ENCODE data around the gene PRKCE.
"Not testable (repeated sequence)": the region's sequence is repeated elsewhere in the genome, so short reads cannot be mapped to it uniquely, and the experiment has no call there.

The PRKCE gene

DNA sequence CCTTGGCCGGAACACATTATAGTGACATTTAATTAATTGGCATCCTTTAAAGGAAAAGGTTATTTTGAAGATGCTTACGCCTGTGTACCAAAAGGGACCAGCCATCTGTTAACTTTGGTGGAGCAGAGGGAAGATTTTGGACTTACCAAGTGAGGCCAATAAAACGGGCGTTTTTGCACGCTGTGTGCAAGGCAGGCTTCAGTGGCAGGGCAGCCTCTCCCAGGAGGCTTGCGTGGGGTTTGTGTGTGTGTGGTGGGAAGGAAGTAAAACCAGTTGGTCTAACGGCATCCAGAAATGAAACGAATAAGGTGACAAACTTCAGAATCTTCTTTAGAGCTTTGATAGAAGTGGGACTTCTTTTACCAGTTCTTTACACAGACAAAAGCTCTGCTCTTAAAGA is 191.7 kb downstream of the PRKCE start:
- peak in 2 of 3 donors; percentile 41 to 43 for DNase-seq

DNA sequence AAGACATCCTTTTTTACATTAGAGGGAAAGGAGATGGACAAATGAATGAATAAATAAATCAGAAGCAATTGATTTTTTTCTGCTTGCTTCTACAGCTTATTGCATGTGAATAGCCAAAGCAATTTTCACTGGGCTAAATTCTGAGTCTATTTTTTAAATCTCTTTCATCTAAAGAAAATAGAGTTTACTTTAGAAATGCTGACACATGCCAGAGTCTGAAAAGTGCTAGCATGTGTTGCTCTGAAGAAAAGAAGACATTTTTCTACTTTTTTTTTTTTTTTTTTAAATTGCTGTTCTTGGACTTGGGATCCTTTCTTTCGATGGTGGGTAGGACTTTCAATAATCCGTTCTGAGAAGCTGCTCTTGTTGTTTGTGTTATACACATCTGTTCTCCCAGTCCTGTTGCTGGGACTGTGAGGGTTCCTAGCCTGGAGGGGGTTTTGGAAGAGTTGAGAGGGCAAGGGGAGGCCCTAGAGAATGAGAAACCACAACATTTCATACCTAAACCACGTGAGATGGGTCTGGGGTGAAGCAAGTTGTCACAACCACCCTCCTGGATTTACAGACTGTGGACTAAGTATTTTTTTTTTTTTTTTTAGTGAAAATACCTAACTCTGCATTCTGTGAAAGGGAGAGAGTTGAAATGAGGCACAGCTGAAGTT is 193.5 kb downstream of the PRKCE start:
- no peak for DNase-seq

DNA sequence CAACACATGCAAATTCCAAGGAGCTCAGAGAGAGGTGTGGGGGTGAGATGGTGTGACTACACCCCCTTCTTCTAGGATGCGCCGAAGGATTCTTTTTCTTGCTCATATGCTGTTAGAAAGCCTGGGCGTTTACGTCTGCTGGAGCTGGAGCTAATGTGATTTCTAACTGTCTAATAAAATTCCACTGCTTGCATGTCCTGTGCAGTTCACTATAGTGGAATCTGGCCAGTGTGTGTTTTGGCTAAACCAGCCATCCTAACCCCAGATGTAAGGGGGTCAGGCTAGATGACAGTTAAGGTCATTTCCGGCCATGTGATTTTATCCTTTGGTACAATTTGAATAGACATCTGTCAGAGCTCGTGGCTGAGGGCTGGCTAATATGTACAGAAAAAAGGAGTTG is 194.1 kb downstream of the PRKCE start:
- no peak for DNase-seq

DNA sequence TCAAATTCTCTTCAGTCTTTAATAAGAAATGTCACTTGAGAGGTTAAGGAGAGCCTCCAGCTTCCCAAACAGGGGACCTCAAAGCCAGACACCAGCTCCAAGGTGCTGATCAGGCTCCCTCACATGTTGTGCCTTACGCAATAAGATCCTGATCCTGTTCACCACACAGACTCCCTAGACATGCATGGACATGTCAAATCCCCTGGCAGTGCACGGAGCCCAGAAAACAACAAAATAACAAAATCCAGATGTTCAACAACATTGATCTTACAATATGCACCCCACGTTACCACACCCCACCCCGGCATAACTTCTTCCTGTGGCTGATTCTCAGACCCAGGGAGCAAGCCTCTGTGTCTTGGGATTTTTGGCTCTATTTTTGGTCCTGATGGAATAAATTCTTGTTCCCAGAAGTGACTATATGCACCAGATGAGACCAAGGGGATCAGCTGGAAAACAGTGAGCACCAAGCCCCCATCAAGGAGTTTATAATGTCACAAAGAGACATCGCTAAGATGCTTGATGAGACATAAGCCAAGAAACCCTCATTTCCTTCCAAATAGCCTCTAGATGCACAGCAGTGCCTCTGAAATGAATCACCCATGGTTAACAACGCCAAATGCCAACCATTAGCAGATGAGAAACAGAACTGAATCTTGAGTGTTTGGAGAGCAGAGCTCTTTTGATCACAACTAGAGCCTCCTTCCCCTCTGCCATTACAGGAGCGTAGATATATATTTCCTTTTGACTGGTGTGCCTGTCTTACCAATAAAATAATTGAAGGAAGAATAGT is 198.2 kb downstream of the PRKCE start:
- peak in 1 of 3 donors; percentile 27 for DNase-seq

DNA sequence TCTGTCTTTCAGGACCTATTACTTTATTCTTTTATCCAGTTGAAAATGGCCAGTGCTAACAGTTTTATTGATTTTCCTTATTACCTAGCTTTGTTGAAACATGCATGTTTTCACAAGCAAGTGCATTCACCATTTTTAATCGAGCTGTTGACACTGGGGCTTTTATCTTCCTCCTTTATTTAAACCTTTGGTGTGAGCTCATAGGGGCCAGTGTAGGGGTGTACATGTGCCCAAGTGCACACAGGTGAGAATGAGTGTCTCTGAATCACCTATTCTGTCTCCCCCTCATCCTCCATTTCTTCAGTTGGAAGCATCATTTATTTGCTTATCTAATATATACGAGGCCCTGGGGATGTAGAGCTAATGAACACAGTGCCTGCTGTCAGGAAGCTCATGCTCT is 199.1 kb downstream of the PRKCE start:
- no peak for DNase-seq

DNA sequence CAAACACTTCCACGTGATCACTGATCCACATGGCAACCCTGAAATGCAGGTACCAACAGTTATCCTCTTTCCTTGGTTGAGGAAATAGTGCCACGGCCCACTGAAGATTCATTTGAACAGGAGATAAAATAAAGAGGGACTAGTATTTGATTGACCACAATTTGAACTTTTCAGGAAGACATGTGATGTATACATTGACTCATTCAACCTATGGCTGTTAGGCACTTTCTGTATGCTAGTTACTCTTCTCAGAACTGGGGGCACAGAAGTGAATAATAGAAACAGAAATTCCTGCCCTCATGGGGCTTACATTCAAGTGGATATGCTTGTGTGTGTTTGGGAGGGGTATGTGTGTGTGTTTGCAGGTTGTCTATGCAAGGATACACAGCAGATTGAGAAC is 199.6 kb downstream of the PRKCE start:
- no peak for DNase-seq

DNA sequence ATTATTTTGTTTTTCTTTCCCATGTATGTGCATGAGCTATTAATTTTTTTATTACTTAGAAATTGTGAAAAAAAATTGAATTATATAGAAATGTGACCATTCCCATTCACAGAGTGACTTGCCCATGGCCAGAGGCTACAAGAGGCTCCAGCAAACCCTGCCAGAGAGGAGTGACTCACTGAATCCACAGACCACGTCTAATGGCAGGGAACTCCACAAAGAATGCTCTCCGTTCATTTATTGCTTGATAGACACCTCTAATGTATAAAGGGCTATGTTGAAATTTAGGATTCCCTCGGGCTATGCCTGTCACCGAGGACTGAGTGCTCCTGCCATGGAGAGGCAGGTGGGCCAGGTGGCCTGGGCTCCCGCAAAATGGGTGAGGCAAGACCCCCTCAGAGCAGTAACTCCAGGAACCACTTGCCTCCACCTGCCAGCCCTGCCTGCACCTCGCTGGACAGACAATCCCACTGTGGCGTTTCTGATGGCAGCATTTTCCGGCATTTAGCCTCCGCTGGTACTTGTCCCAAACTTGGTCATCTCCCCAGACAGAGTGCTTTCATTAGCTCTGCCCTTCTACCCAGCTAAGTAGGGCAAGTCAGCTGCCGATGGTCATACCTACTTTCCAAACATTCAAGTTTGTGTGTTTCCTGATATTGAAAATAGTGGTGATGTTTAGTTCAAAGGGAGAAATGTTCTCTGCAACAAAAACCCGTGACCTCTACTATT is 200.3 kb downstream of the PRKCE start:
- no peak for DNase-seq

DNA sequence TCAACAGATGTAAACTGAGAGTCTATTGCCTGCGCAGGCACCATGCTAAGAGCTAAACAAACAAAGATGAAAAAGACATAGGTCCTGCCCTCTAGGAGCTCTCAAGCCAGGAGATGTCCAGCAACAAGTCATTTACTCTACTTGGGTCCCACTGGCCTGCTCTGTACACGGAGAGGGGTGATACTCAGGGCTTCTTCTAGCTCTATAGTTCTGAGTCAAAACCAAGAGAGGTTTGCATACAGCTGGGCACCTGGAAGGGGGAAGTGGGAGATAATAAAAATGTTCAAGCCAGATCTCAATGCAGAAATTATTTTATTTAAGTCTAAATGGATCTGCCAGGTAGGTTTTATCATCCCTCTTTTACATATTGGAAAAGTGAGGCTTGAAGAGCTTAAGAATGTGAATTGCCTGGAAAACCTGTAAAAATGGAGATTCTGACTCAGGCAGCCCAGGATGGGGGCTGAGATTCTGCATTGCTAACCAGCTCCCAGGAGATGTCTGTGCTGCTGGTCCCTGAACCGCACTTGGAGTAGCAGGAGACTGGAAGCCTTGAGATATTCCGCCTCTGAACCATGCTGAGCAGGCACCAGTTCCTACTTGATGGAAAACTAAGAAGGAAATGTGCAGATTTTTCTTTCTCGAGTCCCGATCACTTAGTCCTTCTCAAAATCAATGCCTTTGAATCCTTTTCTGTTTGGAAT is 201.1 kb downstream of the PRKCE start:
- DNase-seq, result no peak

DNA sequence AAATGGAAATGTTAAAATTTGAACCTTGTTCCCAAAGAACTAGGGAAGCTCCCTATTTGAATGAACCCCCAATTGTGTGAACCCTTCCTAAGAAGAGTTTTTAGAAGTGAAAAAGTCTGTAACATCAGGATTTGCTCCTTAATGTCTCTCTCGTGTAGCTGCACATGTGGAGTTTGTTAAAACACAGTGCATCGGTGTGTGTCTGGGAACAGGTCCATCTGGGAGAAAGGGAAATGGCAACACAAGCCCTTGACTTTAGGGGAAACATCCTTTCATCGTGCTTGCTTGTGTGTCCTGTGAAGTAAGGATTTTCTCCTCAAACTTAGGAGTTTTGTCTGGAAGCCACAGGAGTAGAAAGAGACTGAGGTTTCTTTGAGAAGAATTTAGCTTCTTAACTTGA is 203.9 kb downstream of the PRKCE start:
- DNase-seq, result no peak

DNA sequence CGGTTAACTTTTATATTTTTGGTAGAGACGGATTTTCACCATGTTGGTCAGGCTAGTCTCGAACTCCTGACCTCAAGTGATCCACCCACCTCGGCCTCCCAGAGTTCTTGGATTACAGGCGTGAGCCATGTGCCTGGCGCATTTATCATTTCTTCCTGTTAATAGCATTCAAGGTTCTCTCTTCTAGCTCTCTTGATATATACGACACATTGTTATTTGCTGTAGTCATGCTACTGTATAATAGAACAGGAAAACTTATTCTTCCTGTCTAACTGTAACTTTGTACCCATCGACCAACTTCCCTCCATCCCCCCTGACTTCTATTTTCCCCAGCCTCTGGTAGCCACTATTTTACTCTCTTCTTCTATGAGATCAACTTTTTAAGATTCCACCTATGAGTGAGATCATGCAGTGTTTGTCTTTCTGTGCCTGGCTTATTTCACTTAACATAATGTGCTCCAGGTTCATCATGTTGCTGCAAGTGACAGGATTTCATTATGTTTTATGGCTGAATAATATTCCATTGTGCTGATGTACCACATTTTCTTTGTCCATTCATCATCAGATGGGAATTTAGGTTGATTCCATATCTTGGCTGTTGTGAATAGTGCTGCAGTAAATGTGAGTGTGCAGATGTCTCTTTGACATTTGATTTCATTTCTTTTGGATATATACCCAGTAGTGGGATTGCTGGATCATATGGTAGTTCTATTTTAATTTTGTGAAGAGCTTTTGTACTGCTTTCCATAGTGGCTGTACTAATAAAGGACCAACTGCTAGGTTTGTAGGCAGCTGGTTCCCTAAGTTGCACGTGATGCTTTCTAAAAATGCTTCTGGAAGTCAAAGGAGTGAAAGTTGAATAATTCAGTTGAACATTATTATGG is 205.2 kb downstream of the PRKCE start:
- DNase-seq, result no peak

DNA sequence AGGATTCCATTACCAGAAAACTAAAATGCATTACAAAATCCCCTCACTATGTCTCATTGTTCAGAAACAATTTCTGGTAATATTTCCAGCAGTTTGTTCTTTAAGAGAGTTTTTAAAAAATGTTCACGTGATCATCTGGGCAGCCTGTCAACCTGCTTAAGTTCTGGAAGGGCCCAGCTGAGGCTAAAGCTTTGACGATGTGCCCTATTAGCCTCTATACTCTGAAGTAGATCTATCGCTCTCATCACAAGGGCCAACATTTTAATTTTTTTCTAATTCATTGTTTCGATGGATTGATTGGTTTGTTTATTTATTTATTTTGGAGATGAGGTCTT is 205.8 kb downstream of the PRKCE start:
- no peak for DNase-seq

DNA sequence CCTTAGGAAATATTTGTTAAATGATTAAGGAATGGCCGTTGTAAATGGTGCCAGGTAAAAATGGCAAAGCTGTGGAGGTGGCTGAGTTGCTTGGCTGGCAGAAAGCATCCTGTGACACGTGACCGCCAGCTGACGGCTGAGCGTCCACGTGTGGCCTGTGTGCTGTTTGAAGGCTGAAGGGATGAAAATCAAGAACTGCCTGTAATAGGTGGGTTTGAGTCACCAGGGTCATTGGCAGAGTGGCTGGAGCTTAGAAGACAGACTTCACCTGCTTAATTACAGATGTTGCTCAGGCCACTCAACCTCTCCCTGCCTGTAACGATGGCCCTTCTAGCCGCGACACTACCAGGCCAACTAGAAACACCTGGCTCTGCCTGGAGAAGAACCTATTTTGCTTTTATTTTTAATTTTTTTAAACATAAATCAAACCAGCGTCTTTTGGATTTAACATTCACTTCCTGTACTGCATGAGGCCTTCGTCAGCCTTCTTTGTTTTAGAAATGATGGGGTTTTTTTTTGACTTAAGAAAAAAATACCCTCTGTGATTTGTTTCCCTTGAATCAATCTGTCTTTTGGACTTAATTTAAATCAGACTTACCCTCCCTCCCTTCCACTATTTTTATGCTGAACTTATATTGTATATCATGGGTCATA is 206.5 kb downstream of the PRKCE start:
- DNase-seq, result no peak

DNA sequence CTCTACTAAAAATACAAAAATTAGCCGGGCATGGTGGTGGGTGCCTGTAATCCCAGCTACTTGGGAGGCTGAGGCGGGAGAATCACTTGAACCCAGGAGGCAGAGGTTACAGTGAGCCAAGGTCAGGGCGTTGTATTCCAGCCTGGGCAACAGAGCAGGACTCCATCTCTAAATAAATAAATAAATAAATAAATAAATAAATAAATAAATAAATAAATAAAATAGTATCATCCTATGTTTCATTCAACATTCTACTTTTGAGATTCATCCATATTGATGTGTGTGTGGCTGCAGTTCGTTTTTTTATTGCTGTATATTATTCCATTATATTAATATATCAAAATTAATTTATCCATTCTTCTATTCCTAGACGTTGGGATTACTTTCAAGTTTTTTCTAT is 207.4 kb downstream of the PRKCE start:
- not testable (repeated sequence) for DNase-seq

DNA sequence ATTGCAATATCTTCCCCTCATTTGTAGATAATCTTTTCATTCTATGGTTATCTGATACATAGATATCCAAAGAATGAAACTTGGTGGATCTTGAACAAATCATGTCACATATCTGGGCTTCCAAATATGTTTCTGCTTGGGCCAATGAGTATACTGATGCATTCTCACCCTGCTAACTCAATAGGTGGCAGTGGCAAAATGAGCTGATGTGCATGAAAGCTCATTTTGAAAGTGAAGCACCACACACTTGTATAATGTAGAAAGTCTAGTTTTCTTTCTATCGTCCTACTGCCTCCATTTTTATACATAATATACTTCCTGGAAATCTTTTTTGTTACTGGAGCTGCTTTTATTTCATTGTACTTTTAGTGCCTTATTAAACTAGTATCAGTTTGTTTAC is 208.2 kb downstream of the PRKCE start:
- DNase-seq, result no peak

DNA sequence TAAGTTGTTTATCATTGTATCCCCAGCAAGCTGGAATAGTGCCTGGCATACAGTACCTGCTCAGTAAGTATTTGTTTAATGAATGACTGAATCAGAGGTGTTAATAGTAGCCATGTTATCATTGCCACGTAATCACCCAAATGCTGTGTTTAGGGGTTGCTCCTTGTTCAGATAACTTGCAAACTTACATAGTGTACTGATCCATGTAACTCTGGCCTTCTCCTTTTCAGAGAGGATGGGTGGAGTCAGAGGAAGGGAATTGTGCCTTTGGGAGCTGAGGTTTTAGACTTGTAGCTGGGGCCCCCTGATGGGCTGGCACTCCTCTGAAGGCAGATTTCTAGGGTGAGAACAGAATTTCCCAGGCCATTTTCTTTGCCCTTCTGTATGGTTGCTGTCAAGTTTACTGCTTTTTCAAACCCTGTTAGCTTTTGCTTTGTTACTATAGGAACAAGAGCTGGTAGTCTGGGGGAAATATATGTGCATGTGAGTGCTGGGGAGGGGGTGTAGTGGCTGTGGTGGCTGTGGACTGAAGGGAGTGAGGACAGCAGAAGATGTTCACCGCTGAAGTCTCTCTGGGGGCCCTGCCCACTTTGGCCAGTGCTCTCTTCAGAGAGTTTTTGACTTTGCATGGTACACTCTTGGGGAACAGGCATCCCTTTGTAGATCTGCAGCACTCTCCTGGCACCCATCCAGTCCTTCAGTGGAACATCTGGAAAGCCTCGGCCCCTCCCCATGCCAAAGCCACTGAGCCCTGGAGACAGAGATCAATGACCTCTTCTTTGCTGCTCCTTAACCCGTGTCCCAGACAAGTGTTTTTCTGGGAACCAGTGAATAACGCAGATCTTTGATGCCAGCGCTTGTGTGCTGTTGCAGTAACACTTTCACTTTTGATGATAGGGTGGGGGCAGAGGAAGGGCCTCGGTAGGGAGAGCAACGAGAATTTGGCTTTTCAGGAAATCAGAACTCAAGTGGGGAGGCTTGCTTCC is 209.0 kb downstream of the PRKCE start:
- peak; percentile 52 to 75 (median 67) for DNase-seq

DNA sequence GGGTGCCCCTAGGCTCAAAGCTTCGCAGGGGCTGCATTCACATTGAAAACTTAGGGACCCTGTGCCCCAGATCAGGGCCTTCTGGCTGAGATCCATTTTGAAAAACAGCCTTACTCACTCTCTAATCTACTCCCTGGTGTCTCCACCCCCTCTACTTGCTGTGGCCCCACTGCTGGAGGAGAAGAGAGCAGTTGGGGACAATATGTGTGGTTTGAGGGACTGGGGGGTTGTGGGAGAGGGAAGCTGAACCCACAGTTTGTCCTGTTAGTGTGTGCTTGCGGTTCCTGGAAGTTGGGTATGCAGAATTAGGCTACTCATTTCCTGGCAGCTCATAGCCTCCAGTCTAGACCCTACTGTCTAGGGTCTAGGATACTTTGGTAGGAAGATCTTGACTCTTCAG is 211.4 kb downstream of the PRKCE start:
- no peak for DNase-seq

DNA sequence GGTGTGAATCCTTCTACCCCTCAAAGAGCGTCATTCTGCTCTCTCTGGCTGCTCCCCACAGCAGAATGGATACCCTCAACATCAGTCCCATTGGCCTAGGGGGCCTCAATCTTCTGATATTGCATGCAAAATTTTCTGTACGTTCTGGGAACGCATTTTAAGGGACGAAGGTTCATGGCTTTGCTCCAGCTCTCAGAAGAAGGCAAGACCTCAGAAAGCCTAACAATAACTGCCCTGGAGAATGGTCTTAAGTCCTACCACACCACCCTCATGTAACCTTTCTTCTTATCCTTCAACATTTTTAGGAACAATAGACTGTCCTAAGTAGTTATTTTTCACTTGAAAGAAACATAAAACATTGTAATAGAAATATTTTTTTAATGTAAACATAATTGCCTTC is 212.6 kb downstream of the PRKCE start:
- DNase-seq, result no peak

DNA sequence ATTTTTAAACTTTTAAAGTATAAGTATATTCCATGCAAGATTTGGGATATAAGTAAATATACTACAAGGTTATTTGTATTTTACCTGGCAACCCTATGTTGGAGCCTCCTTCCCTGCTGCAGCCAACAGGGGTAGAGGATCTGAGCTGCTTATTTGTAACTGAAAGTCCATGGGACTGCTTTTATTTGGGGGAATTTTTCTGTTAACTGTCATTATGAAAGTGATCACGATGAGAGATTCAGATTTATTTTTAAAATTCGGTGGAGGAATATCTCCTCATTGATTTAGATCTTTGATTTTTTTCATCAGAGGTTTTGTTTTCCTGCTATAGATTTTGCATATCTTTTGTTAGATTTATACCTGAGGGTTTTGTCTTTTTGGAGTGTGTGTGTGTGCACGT is 215.9 kb downstream of the PRKCE start:
- no peak for DNase-seq

DNA sequence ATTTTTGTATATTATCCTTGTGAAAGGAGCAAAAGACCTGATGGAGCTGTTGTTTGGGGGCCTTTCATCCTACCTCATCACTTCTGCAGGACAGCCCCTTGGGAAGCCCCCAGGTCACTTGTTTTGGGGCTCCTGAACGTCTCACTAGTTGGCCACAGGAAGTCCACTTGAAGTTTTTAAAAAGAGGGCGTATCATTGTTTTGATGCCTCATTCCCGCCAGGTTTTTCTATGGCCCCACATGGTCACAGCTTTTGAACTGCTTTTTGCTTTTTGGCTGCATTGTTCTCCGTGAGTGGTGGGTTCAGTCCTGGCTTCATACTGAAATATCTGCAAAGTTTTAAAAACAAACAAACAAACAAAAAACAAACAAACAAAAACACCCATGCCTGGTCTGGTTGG is 216.3 kb downstream of the PRKCE start:
- DNase-seq, result no peak

DNA sequence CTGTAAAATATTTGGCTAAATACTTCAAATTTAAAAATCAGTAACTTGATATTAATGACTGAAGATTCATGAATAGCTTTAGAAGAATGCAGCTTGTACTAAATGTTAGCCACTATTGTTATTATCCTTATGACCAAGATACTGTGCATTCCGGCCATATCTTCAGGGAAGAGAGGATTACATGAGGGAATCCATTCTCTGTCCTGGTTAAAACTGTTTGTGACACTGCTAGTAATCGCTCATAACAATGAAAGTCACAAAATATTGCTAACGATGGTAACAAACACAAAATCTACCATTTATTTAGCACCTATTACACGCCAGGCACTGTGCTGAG is 217.7 kb downstream of the PRKCE start:
- no peak for DNase-seq

DNA sequence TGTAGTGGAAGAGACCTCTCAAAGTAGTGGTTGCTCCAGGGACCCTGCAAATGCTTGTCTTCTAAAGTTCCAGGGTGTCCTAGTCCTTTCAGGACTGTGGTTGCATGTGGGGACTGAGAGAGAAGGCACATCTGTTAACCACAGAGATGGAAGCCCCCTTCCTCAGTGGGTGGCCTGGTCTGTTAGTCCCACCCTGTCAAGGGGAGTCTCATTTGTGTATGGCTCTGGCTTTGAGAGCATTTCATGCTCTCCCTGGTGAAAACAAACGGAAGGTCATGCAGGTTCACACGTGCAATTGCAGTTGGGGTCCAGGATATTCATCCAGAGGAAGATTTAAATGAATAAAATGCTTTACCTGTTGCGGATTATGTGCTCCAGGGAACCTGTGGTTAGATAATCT is 219.6 kb downstream of the PRKCE start:
- DNase-seq, result no peak
